SK-N-SH treated with all-trans-retinoic acid at 6 μM for 48 hours (cell line): ENCODE results near the gene CANT1.

Experiments used
- CREB5 ChIP-seq: fragments of 250-450 bp; sonication (Bioruptor Pico); IDR thresholded peaks from 2 replicates; pipeline ENCODE4 v1.5.1; 2020; ENCODE audit warnings: low read depth, mild to moderate bottlenecking, moderate library complexity
- CSRNP3 ChIP-seq: fragments of 250-450 bp; sonication (Bioruptor Pico); IDR thresholded peaks from 2 replicates; pipeline ENCODE4 v1.5.1; 2021; ENCODE audit warnings: mild to moderate bottlenecking, moderate library complexity
- GLIS3 ChIP-seq: fragments of 250-450 bp; sonication (Bioruptor Pico); IDR thresholded peaks from 2 replicates; pipeline ENCODE4 v1.5.0; 2020; ENCODE audit warnings: mild to moderate bottlenecking, moderate library complexity
- TSHZ2 ChIP-seq: fragments of 250-450 bp; sonication (Bioruptor Pico); IDR thresholded peaks from 2 replicates; pipeline ENCODE4 v1.5.0; 2020; ENCODE audit warnings: mild to moderate bottlenecking, moderate library complexity
- ZFP3 ChIP-seq: fragments of 250-450 bp; sonication (Bioruptor Pico); IDR thresholded peaks from 2 replicates; pipeline ENCODE4 v1.5.0; 2020; ENCODE audit warnings: mild to moderate bottlenecking, moderate library complexity
- ZFP30 ChIP-seq: fragments of 450-650 bp; formaldehyde crosslinking; IDR thresholded peaks from 2 replicates; pipeline ENCODE4 v1.5.0; 2022; ENCODE audit warnings: mild to moderate bottlenecking, moderate library complexity
- TF ChIP-seq, protein P1 (sequence below): fragments of 250-450 bp; sonication (Bioruptor Pico); IDR thresholded peaks from 2 replicates; pipeline ENCODE4 v1.8.0; 2020; ENCODE audit warnings: mild to moderate bottlenecking, moderate library complexity, borderline replicate concordance

DNA sequence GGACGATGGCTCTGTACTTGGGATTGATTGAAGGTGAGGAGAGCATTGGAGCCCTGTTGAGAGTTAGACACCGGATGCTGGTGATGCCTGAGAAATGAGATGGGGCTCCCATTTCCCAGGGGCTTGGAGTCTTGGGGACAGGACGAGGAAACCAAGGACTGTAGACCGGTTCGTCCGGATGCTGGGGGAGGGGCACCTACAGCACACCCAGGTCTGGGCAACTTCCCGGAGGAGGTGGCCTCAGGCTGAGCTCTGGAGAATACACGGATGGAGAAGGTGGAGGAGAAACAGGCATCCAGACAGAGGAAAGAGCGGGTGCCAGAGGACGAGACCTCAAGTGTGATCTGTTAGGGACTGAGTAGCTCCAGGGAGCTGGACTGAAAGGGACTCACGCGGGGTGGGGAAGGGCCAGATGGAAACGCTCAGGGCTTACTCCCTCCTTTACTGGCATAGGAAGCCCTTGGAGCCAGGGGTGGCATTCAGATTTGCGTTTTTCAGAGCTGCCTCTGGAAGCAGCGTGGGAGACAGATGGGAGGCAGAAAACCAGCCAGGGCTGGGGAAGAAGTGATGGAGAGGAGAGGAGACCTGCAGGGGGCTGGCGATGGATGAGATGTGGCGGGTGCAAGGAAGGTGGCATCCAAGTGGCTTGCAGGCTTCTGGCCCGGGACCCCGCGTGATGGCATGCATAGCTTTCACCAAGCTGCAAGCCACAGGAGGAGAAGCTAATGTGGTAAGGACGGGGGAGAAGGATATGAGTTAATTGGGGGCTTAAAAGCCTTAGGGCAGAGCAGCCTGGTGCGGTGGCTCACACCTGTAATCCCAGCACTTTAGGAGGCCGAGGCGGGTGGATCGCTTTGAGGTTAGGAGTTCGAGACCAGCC is 22.7 kb upstream of the CANT1 start:
- TF ChIP-seq CSRNP3 (no peak), CREB5 (CRISPR knock-in tag) (no peak), ZFP30 (CRISPR knock-in tag) (no peak), ZFP3 (CRISPR knock-in tag) (no peak), TSHZ2 (CRISPR knock-in tag) (no peak), GLIS3 (CRISPR knock-in tag) (no peak)
- TF ChIP-seq, protein P1, sequence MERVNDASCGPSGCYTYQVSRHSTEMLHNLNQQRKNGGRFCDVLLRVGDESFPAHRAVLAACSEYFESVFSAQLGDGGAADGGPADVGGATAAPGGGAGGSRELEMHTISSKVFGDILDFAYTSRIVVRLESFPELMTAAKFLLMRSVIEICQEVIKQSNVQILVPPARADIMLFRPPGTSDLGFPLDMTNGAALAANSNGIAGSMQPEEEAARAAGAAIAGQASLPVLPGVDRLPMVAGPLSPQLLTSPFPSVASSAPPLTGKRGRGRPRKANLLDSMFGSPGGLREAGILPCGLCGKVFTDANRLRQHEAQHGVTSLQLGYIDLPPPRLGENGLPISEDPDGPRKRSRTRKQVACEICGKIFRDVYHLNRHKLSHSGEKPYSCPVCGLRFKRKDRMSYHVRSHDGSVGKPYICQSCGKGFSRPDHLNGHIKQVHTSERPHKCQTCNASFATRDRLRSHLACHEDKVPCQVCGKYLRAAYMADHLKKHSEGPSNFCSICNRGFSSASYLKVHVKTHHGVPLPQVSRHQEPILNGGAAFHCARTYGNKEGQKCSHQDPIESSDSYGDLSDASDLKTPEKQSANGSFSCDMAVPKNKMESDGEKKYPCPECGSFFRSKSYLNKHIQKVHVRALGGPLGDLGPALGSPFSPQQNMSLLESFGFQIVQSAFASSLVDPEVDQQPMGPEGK (CRISPR knock-in tag): no peak
